Stimulated activated CD4-positive, alpha-beta T cell treated with anti-CD3 and anti-CD28 coated beads, Interleukin-1b, Interleukin-23, amount 100 ng/mL, for 4 hours (primary cell): ENCODE measurements around the gene ACTR2.
A peak's percentile ranks its signal among the peaks of the same experiment; 100 is the strongest.

Experiments
- DNase-seq, 2 donors: peaks; one replicate each; pipeline ENCODE4 v3.0.0-alpha.2; 2020; ENCODE audit warnings: low read depth in 2 of 2

ACTR2 gene

DNA sequence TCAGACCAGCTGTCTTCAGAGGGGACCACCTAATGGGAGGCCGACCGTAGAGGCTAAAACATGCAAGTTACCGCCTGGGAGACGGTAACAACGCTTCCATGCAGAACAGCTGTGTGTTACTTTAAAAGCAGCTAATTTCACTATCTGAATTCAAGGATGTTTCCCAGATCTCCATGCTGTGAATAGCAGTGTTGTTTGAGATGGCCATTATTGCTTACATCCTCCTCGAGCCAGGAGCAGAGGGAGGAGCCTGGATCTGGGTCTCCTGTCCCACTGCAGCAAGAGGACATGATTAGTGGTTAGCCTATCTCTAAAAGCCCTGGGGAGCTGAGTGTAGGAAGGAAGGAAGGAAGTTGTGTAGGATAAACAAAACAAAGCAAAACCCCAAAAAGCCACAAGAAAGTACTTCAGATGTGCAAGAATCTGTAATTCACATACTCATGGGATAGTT, 50.9 kb downstream of the ACTR2 start:
- DNase-seq = no peak

- DNase-seq = no peak
Measured at GRCh38 chr2:65279756-65280155, 52.1 kb downstream of the ACTR2 start.

DNA sequence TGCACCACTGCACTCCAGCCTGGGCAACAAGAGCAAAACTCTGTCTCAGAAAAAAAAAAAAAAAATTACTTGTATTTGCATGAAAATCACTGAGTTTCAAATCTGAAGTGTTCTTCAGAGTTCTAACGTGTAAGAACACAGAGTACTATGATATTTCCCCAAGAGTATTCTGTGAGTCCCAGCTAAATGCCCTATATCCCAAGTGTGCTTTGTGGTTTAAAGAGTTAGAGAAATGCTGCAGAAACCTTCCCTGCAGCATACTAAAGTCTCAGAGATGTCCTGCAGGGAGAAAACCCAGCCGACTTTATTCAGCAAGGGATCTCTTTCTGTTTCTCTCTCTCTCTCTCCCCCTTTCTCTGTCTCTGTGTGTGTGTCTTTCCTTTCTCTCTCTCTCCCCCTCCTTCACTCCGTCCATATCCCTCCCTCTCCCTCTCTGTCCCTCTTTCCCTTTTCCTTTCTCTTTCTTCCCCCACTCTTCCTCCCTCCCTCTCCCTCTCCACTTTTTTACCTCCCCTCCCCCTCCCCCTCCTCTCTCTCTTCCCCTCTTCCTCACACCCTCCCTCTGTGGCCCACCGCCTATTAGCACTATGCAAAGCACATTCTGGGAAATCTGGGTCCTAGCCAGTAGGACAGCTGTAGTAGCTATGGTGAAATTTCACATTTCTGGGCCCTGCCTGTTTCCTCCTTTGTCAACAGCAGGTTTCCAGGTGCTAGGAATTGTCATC, 54.2 kb downstream of the ACTR2 start:
- DNase-seq = no peak

DNA sequence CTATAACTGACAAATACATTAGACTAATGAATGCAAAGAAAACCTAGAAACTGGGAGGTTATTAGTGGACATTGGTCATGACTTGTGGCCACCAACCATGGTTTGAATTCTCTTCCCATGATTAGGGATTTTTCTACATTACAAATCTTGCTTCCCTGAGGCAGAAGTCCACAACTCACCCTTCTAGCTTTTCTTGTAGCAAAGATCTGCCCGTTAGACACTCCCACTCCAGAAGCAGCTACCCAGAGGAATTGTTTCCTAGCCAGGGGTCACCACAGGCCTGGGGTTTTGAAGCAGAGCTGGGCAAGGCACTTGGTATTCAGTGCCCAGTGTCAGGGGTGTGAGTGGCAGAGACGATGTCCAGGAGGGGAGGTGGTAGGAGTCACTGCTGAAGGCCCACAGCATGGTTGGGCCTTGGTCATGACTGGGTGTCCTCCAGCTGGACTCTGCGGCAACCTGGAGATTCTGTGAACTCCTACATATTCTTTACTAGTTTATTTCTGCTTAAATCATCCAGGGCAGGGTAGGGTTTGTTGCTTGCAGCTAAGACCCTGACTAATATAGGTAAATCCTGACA, 54.9 kb downstream of the ACTR2 start:
- DNase-seq = no peak

DNA sequence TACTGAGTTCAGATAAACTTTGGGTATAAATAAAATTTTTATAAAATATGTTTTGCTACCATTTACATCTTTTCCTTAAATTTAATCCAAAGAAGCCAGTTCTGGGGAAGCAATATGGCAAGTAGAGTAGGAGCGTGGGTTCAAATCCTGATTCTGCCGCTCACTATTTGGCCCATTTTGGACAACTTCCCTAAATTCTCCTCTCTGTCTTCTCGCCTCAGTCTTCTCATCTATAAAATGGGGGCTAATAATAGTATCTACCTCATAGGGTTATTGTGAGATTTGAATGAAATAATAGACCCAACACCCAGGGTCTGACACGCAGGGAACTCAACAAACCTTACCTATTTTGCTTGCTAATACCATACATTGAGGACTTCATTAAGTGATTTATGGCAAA, 59.7 kb downstream of the ACTR2 start:
- no peak for DNase-seq

DNA sequence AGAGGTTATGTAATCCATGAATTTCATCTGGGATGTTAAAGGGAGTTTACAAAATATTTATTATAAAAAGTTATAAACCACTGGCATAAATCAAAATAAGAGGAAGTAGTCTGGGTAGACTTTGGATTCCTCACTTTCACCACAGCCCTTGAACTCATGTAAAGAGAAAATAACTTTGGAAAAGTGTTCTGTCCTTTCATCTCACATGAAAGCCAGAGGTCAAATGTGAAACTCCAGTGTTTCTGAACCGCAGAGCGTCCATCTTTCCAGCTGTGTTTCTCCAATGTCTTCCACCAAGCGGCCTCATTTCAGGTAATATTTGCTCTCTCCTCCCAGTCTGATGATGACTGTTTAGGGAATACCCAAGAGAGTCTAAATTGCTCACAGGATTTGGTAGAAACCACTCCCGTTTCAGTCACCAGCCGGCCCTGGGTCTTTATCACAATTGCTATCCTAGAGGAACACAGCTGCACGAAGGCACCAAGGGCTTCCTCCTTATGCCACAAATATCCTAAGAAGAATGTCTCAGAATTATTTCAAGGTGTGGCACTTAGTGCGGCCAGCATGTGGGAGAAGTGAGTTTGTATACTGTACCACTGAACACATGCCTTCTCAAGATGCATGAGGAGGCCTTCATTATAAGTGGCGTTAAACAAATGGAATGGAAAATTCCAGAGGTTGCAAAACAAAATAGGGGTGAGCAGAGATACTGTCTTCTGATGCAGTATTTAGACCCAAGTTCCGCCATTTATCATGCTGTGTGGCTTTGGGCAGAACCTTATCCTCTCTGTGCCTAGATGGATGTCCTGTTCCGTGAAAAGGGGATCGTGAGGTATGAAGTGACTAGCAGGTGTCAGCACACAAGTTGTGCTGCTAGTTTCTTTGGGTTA, 63.8 kb downstream of the ACTR2 start:
- no peak for DNase-seq

GRCh38 chr2:65292106-65292400, 64.4 kb downstream of the ACTR2 start:
- no peak for DNase-seq

DNA sequence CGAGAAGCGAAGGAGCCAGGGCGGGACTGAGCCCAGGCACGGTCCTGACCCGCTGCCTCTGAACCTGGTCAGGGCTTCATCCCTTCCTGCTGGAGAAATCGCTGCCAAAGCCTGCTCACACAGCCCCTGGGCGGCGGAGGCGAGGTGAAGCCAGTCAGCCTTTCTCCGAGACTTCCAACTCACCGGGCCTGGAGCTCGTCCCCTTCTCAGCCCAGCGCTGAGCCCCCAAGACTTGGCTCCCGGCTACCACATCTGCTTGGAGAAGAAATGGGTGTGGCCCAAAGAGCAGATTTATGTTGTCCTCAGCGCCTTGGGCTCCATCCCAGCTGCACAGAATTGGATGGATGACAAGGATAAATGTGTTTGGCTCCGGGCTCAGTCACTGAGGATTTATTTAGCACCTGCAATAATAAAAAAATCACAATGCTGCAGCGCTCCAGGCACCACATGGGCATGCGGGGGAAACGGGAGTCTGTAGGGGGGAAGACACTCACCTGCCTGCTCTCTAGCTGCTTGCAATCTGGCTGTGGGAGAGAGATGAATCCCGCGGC, 64.9 kb downstream of the ACTR2 start:
- DNase-seq = no peak

- no peak for DNase-seq
Measured at GRCh38 chr2:65293376-65293775, 65.7 kb downstream of the ACTR2 start.

DNA sequence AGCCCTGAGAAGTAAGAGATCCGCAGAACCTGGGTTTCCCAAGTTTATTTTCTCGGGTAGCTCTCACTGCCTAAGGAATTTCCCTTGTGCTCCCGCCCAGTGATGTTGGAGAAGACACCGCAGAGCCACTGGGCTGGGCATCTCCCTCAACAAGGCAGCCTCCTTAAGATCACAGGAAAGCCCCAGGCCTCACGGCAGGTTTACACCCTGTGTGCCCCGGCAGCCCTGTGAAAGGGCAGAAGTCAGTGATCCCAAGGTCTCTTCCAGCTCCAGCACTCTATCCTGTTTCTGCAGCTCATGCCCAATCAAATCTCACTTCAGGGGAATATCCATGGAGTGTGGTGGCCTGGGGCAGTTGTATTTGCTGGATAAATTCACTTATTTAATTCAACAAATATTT, 66.5 kb downstream of the ACTR2 start:
- DNase-seq = no peak

- no peak for DNase-seq
Measured at GRCh38 chr2:65294701-65295100, 67.1 kb downstream of the ACTR2 start.

- DNase-seq = no peak
Measured at GRCh38 chr2:65296971-65297370, 69.3 kb downstream of the ACTR2 start.

GRCh38 chr2:65297544-65297943, 69.9 kb downstream of the ACTR2 start:
- DNase-seq = no peak

DNA sequence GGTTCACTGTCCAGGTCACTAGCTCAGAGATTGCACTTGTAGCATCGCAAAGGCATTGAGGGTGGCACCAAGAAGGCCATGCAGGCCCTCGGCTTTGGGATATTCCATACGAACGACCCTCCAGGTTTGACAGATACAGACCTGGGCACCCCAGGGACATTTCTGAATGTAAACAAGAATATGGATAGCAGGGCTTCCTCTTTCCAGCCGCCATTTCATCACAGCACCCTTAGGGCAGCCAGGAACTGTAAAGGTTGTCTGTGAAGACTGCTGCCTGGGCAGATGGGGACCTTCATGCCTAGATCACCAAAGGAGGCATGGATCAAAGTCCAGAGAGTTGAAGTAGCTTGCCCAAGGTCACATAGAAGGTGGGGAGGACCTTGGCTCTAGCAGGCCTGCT, 70.5 kb downstream of the ACTR2 start:
- DNase-seq = no peak

GRCh38 chr2:65299246-65299645, 71.6 kb downstream of the ACTR2 start:
- peak; percentile 7 to 32 for DNase-seq

DNA sequence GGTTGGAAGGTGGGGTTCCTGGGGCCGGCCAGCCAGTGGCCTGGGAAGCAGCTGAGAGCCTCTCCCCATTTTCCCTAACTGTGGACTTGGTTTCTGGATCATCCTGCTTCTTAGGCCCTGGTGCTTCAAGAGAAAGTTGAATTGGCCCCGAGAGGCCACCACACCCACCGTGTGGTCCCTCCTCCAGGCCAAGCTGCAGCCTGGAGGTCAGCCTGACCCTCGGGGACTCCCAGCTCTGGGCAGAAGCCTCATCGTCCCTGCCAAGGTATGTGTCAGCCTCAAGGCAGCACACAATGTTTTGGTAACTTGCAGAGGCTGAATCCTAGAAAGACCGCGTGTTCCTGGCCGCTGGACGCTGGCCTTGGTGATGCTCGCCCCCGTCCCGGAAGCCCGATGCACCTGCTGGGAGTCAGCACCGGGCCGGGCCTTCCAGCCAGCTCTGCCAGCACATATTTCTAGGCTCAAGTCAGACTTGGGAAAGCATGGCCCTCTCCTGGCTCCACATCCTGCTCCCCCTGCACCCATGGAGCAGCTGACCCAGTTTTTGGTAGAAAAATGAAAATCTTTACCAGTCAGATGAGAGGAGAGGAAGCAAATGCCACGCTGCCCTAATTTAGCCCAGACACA, 72.6 kb downstream of the ACTR2 start:
- DNase-seq = no peak

DNA sequence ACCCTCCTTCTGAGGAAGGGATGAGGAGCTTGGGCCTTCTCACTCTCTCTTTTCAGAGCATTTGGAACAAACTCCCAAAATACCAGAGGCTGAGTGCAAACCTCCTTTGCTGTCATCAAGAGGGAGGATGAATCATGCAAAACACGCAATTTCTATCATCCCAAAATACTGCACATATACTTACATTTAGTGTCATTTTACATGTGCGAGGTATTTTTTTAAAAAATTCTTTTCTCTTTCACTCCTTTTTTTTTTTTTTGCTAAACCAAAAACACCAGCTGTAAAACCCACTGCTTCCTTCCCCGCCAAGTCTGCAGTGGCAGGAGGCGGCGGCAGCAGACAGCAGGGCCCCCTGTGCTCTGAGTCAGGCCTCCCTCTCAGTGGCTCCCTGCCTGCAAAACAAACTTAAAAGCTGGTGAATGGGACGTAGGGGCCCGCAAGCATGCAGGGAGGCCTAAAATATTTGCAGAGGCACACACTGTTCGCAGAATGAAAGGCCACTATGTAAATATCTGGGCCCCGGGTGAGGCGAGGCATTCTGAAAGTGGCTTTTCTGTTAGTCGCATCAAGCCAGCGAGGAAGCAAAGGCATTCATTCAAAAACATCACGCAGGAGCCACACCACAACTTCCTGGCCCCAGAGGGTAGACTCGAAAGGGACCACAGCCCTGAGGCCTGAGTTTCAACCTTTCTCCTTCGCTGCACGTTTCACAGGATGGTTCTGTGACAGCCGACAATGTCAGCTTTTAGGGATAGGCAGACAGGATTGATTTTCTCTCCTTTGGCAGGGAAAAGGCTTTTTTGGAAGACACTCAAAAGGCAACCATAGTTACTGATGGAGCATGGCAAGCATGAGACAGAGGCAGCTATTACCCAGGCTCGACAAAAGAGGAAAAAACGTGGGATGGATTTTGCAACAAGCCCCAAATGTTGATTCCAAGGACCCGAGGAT, 73.4 kb downstream of the ACTR2 start:
- peak; percentile 42 to 57 for DNase-seq

DNA sequence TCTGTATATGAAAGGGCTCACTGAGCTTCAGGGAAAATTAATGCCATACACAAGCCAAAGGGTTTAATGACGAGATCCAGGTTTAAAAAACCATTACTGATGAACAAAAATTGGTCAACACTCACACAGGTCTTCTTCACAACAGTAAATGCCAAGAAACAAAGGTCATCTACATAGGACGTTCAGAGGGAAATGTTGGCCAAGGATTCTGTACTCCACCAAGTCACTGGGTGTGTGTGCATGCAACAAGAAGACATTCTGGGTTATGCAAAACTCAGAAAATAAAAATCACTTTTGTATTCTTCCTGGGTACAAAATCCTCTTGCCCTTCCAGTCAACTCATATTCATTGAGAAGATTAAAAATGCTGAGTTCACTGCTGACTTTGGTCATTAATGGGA, 78.3 kb downstream of the ACTR2 start:
- no peak for DNase-seq

DNA sequence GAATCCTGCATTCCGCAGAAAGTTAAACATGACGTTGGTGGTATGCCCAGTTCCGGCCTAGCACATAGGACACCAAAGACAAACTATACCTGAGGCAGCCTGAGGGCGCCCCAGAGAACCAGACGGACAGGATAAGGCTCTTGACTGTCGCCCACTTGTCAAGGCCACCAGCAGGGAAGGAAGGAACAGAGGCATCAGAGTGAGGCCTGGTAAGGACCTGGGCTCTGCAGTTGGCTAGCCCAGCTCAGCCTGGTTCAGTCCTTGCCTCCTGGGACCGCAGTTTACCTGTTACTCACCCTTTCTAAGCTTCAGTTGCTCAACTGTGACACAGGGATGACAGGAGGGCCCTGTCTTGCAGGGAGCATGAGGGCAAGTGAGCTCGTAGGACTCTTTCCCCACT, 82.1 kb downstream of the ACTR2 start:
- no peak for DNase-seq

GRCh38 chr2:65311049-65311448, 83.4 kb downstream of the ACTR2 start:
- DNase-seq = no peak

GRCh38 chr2:65311596-65311995, 84.0 kb downstream of the ACTR2 start:
- no peak for DNase-seq
